ENCODE data around the gene SNRPA. TPM values are rescaled to one million over a fixed set of nuclear protein-coding genes. Genes with fewer than 3 reads are reported as not detected.
A peak's percentile ranks its signal among the peaks of the same experiment; 100 is the strongest.

SNRPA gene
- total and polyA plus RNA-seq, 7 experiments from 2014 or later: 44.1 to 166 (median 69.9) TPM

DNA sequence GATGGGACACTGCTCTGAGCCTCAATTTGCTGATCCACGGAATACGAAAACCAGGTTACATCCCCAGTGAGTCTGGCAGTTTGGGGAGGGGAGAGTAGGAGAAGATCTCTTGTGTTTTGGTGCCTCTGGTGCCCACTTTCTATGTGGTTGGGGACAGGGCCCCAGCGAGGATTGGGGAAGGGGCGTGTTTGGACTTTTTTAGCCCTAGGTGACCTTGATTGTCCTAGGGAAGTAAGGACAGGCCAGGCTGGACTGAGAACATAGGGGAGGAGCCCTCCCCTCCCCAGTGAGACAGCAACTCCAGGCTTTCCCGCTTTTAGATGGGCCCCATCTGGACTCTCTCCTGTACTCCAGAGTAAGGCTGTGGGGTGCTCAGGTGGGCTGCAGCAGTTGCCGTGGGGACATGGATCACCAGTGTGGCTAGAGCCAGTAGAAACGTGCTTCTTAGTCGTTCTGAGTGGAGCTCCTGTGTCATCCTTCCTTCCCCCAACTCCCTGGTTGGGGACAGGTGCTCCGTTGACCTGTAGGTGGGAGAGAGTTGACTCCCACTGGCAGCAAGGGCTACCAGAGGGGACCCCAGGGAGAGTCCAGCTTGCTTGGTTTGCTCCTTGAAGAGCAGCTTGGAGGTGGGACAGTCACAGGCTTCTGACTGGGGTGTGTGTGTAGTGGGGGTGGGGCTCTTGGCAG lies 52.3 kb downstream of the SNRPA start:
- POLR2A ChIA-PET: interaction anchor here (0.9 to 8.7 kb wide), 8 partner anchors 8 to 460 kb away, joined by 3 to 84 read pairs (median 6); partner anchors contain the start of genes ACTMAP, RAB4B and SNRPA
- ATAC-seq: no peak
- H3K4me3 ChIP-seq (ENCODE audit: low read length): peak overlapping the region; percentile 54

DNA sequence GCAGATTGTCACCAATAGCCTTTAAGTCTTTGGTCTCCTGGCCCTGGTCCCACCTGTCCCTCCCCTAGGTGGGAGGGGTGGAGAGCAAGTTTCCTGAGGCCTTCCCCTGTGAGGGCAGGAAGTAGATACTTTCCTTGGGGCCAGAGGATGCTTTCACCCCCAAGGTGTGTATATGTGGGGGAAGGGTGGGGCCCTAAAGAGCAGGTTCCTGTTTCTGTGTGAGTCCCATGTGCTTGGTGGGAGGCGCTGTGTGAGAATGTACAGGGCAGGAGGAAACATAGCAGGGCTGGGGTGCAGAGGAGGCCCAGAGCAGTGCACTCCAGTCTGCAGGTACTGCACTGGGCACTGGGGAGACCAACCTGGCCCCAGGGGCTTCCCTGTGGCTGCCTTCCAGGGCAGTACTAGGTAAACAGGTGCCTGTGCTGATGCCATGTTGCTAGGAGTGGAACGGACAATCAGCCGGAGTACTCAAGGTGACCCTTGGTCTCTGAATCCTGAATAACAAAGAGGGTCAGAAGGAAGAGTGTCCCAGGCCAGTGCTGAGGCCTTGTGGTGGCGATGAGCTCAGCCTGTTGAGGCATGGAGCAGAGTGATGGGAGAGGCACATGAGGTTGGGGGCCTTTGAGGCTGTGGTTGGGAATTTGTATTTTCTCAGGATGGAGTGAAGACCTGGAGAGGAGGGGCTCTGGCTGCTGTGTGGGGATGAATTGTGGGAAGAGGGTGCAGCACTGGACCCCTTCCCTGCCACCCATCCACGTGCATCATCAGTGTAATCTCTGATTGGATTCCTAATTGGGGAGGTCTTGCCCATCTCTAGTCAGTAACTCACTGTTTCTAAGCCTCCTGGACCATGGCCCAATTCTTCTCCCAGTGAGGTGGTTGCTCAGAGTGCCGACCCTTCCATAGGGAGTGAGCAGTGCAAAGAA lies 53.1 kb downstream of the SNRPA start:
- Histone ChIP-seq H3K27ac (ENCODE audit: low read depth, low read length) (peak overlapping the region; percentile 87), H3K9me3 (ENCODE audit: control insufficient read depth in 2 of 3, low read length in 3 of 3) (no peaks in the 10 kb centered on the region), H3K36me3 (ENCODE audit: control insufficient read depth in 2 of 3, insufficient read depth in 3 of 3, low read length in 3 of 3) (peaks cover 0 to 43% (median 8%) of the 10 kb centered on the region in 3 experiments), H3K4me3 (ENCODE audit: low read length) (peak overlapping the region; percentile 54), H3K27me3 (ENCODE audit: control insufficient read depth in 2 of 2, insufficient read depth in 2 of 2, low read length in 2 of 2) (no peaks in the 10 kb centered on the region), H3K4me1 (ENCODE audit: control insufficient read depth in 2 of 2, insufficient read depth in 2 of 2, low read length in 2 of 2) (peaks cover 78 to 79% of the 10 kb centered on the region in 2 donors)
- Mint-ChIP-seq H3K4me1 (peaks cover 64 to 92% (median 84%) of the 10 kb centered on the region in 7 donors), H3K36me3 (peaks cover 0 to 42% (median 8%) of the 10 kb centered on the region in 5 donors), H3K4me3 (peak overlapping the region; percentile 80 to 100 (median 94)), H3K27ac (peak overlapping the region; percentile 95 to 99 (median 98)), H3K27me3 (no peaks in the 10 kb centered on the region), H3K9me3 (no peaks in the 10 kb centered on the region)
- ATAC-seq: peak; percentile 55
- POLR2A ChIA-PET: interaction anchor here (1.0 to 8.7 kb wide), 7 partner anchors 7 to 459 kb away, joined by 6 to 84 read pairs (median 8); partner anchors contain the start of genes ACTMAP, EGLN2, RAB4B and SNRPA
- intact Hi-C loops (cut with micrococcal nuclease): loop anchor here (1.0 to 5.0 kb wide), 8 partner anchors 15 to 548 kb away; partner anchors contain the start of genes SNRPA (in 2 of the 2), RAB4B (in 1 of the 2), SERTAD3 (in 1 of the 2) and TGFB1 (in 1 of the 2)
- CTCF ChIA-PET: interaction anchor here (0.6 to 3.4 kb wide), 3 partner anchors 15 to 141 kb away, joined by 3 to 15 read pairs (median 10); no protein-coding TSS in a partner anchor
- DNase-seq: peak in 8 of 9 donors; percentile 48 to 90 (median 82)

More for the DNA sequence above, 52.3 kb downstream of the SNRPA start:
- intact Hi-C loops (cut with micrococcal nuclease): loop anchor here (5.0 kb wide), 3 partner anchors 361 to 549 kb away; partner anchors contain the start of genes SERTAD3 (in 1 of the 2) and TGFB1 (in 1 of the 2)
- CTCF ChIA-PET: interaction anchor here (0.6 kb wide), 1 partner anchor 140 kb away, joined by 3 read pairs; no protein-coding TSS in a partner anchor
- H3K36me3 ChIP-seq (ENCODE audit: control insufficient read depth in 2 of 3, insufficient read depth in 3 of 3, low read length in 3 of 3): peaks cover 0 to 36% (median 6%) of the 10 kb centered on the region in 3 experiments
- peaks cover 0 to 46% (median 8%) of the 10 kb centered on the region in 5 donors for H3K36me3 Mint-ChIP-seq
- H3K9me3 ChIP-seq (ENCODE audit: control insufficient read depth in 2 of 3, low read length in 3 of 3): no peaks in the 10 kb centered on the region
- H3K4me1 ChIP-seq (ENCODE audit: control insufficient read depth in 2 of 2, insufficient read depth in 2 of 2, low read length in 2 of 2): peaks cover 76 to 79% of the 10 kb centered on the region in 2 donors
- H3K27ac Mint-ChIP-seq: peak overlapping the region; percentile 95 to 99 (median 98)
- peaks cover 66 to 88% (median 83%) of the 10 kb centered on the region in 7 donors for H3K4me1 Mint-ChIP-seq
- no peak for DNase-seq
- no peaks in the 10 kb centered on the region for H3K27me3 ChIP-seq (ENCODE audit: control insufficient read depth in 2 of 2, insufficient read depth in 2 of 2, low read length in 2 of 2)
- H3K27ac ChIP-seq (ENCODE audit: low read depth, low read length): peak overlapping the region; percentile 87
- H3K27me3 Mint-ChIP-seq: no peaks in the 10 kb centered on the region
- H3K9me3 Mint-ChIP-seq: no peaks in the 10 kb centered on the region
- H3K4me3 Mint-ChIP-seq: peak overlapping the region; percentile 80 to 100 (median 94)

DNA sequence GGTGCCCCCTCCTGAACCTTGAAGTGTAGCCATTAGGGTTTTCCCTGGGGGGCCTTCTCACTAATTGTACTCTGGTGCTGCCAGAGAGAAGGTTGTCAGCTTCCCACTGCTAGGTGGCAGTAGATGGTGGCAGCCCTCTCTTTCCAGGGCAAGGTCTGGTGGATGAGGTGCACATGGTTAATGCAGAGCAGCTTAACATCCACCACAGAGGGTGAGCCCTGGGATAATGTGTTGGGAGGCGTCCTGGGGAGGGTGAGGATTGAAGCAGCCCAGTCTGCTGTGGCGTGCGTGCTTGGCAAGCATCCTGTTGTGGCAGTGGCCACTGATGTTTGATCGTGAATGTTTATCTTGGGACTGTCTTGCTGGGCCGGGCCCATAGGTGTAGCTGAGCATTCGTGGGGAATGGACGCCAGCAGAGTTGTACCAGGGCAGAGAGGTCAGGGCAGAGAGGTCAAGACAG lies 53.8 kb downstream of the SNRPA start:
- peaks cover 63 to 98% (median 84%) of the 10 kb centered on the region in 7 donors for H3K4me1 Mint-ChIP-seq
- ATAC-seq (no peak), DNase-seq (no peak)
- Histone ChIP-seq H3K36me3 (ENCODE audit: control insufficient read depth in 2 of 3, insufficient read depth in 3 of 3, low read length in 3 of 3) (peaks cover 0 to 44% (median 8%) of the 10 kb centered on the region in 3 experiments), H3K27ac (ENCODE audit: low read depth, low read length) (peak overlapping the region; percentile 87), H3K9me3 (ENCODE audit: control insufficient read depth in 2 of 3, low read length in 3 of 3) (no peaks in the 10 kb centered on the region), H3K27me3 (ENCODE audit: control insufficient read depth in 2 of 2, insufficient read depth in 2 of 2, low read length in 2 of 2) (no peaks in the 10 kb centered on the region), H3K4me1 (ENCODE audit: control insufficient read depth in 2 of 2, insufficient read depth in 2 of 2, low read length in 2 of 2) (peaks cover 79 to 81% of the 10 kb centered on the region in 2 donors), H3K4me3 (ENCODE audit: low read length) (peak overlapping the region; percentile 54)
- CTCF ChIA-PET: interaction anchor here (0.6 to 3.4 kb wide), 5 partner anchors 12 to 431 kb away, joined by 3 to 15 read pairs (median 10); no protein-coding TSS in a partner anchor
- no peaks in the 10 kb centered on the region for H3K27me3 Mint-ChIP-seq
- POLR2A ChIA-PET: interaction anchor here (0.5 to 8.7 kb wide), 11 partner anchors 7 to 114 kb away, joined by 3 to 84 read pairs (median 8); partner anchors contain the start of genes ACTMAP, COQ8B, EGLN2 and ITPKC
- H3K27ac Mint-ChIP-seq: peak overlapping the region; percentile 95 to 99 (median 98)
- peaks cover 0 to 42% (median 8%) of the 10 kb centered on the region in 5 donors for H3K36me3 Mint-ChIP-seq
- intact Hi-C loops (cut with micrococcal nuclease): loop anchor here (1.0 to 5.0 kb wide), 8 partner anchors 14 to 547 kb away; partner anchors contain the start of genes SNRPA (in 2 of the 2), RAB4B (in 1 of the 2), SERTAD3 (in 1 of the 2) and TGFB1 (in 1 of the 2)
- no peaks in the 10 kb centered on the region for H3K9me3 Mint-ChIP-seq
- peak overlapping the region; percentile 80 to 100 (median 94) for H3K4me3 Mint-ChIP-seq

DNA sequence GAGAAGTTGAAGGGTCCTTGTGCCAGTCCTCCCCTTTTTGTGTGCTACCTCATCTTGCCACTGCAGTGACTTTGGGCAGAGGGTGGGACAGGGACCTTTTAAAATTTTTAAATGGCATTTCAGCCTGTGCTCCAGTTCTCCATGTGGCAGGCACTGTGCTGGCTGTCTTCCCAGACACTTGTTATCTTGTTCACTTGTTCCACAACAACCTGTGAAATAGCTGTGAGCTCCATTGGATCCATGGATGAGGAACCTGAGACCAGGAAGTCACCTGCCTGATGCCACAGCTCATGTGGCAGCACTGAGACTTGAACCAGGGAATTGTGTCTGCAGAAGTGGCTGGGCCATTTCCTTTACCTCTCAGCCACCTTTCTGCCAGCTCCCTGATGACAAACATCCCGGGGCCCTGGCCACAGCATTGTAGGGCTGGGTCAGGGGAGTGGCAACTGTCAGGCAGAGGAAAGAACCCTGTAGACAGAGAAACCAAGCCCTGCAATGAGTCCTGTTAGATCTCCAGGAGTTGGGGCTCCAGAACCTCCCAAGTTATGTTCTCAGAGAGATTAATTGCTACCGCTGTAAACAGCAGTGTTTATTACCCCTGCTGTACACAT lies 54.4 kb downstream of the SNRPA start:
- Histone ChIP-seq H3K36me3 (ENCODE audit: control insufficient read depth in 2 of 3, insufficient read depth in 3 of 3, low read length in 3 of 3) (peaks cover 0 to 38% (median 8%) of the 10 kb centered on the region in 3 experiments), H3K9me3 (ENCODE audit: control insufficient read depth in 2 of 3, low read length in 3 of 3) (no peaks in the 10 kb centered on the region), H3K4me3 (ENCODE audit: low read length) (peak overlapping the region; percentile 54), H3K27me3 (ENCODE audit: control insufficient read depth in 2 of 2, insufficient read depth in 2 of 2, low read length in 2 of 2) (no peaks in the 10 kb centered on the region), H3K27ac (ENCODE audit: low read depth, low read length) (peak overlapping the region; percentile 87), H3K4me1 (ENCODE audit: control insufficient read depth in 2 of 2, insufficient read depth in 2 of 2, low read length in 2 of 2) (peaks cover 77 to 85% of the 10 kb centered on the region in 2 donors)
- Mint-ChIP-seq H3K4me3 (peak overlapping the region; percentile 80 to 100 (median 94)), H3K27ac (peak overlapping the region; percentile 95 to 99 (median 98)), H3K4me1 (peaks cover 62 to 99% (median 81%) of the 10 kb centered on the region in 7 donors), H3K36me3 (peaks cover 0 to 40% (median 8%) of the 10 kb centered on the region in 5 donors), H3K27me3 (no peaks in the 10 kb centered on the region), H3K9me3 (no peaks in the 10 kb centered on the region)
- ATAC-seq: no peak
- intact Hi-C loops (cut with micrococcal nuclease): no loop called here
- CTCF ChIA-PET: interaction anchor here (0.6 to 3.4 kb wide), 8 partner anchors 11 to 431 kb away, joined by 3 to 15 read pairs (median 6); partner anchors contain the start of gene ACTMAP
- peak in 6 of 9 donors; percentile 37 to 60 (median 50) for DNase-seq
- POLR2A ChIA-PET: interaction anchor here (0.5 to 8.7 kb wide), 12 partner anchors 8 to 115 kb away, joined by 3 to 84 read pairs (median 8); partner anchors contain the start of genes ACTMAP, COQ8B, EGLN2 and ITPKC

DNA sequence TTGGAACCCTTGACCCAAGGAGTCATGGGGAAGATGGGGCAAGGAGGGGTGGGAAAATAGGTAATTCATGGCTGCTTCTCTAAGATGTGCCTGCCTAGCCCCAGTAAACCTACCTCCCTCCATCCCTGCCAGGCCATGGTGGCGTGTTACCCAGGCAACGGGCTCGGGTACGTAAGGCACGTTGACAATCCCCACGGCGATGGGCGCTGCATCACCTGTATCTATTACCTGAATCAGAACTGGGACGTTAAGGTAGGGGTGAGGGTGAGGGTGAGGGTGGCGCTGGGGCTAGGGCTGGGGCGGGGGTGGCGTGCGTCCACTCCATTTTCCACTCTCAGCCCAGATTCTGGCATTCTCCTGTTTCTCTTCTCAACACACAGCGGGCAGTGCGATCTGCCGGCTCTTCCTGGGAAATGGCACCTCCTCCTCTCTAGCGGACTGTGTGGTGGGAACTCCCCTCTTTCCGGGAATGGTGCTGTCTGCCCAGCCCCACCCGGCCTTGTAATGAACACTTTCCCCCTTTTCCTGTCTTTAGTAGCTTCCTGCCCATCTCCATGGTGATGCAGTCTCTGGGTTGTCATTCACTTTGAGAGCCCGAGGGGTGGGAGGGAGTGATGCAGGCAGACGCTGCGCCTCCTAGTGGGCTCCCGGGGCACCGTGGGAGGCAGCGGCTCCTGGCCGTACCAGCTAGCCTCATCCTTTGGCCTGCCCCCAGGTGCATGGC lies 55.6 kb downstream of the SNRPA start:
- no peaks in the 10 kb centered on the region for H3K9me3 ChIP-seq (ENCODE audit: control insufficient read depth in 2 of 3, low read length in 3 of 3)
- Mint-ChIP-seq H3K36me3 (peaks cover 0 to 39% (median 6%) of the 10 kb centered on the region in 5 donors), H3K9me3 (no peaks in the 10 kb centered on the region), H3K4me3 (peak overlapping the region; percentile 81 to 100 (median 90)), H3K27ac (peak overlapping the region; percentile 95 to 99 (median 98)), H3K4me1 (peaks cover 68 to 98% (median 85%) of the 10 kb centered on the region in 7 donors), H3K27me3 (peaks cover 0 to 4% (median 0%) of the 10 kb centered on the region in 5 donors)
- ATAC-seq: peak; percentile 71
- ChIA-PET POLR2A (interaction anchor here (0.7 to 8.7 kb wide), 10 partner anchors 9 to 163 kb away, joined by 3 to 84 read pairs (median 7); partner anchors contain the start of genes ACTMAP, COQ8B, EGLN2 and ITPKC), CTCF (interaction anchor here (0.6 to 3.4 kb wide), 13 partner anchors 8 to 642 kb away, joined by 3 to 15 read pairs (median 3); partner anchors contain the start of genes ACTMAP, EGLN2 and RAB4B)
- peaks cover 0 to 28% (median 8%) of the 10 kb centered on the region in 3 experiments for H3K36me3 ChIP-seq (ENCODE audit: control insufficient read depth in 2 of 3, insufficient read depth in 3 of 3, low read length in 3 of 3)
- H3K27ac ChIP-seq (ENCODE audit: low read depth, low read length): peak overlapping the region; percentile 87
- DNase-seq: peak; percentile 65 to 88 (median 81)
- H3K4me3 ChIP-seq (ENCODE audit: low read length): peak overlapping the region; percentile 53
- H3K27me3 ChIP-seq (ENCODE audit: control insufficient read depth in 2 of 2, insufficient read depth in 2 of 2, low read length in 2 of 2): no peaks in the 10 kb centered on the region
- H3K4me1 ChIP-seq (ENCODE audit: control insufficient read depth in 2 of 2, insufficient read depth in 2 of 2, low read length in 2 of 2): peaks cover 67 to 78% of the 10 kb centered on the region in 2 donors
- intact Hi-C loops (cut with micrococcal nuclease): loop anchor here (1.0 kb wide), 1 partner anchor 8 kb away; no protein-coding TSS in a partner anchor
